ENCODE results near the gene IGSF11.
"Not testable (repeated sequence)": the region's sequence is repeated elsewhere in the genome, so short reads cannot be mapped to it uniquely, and the experiment has no call there.

The IGSF11 gene

DNA sequence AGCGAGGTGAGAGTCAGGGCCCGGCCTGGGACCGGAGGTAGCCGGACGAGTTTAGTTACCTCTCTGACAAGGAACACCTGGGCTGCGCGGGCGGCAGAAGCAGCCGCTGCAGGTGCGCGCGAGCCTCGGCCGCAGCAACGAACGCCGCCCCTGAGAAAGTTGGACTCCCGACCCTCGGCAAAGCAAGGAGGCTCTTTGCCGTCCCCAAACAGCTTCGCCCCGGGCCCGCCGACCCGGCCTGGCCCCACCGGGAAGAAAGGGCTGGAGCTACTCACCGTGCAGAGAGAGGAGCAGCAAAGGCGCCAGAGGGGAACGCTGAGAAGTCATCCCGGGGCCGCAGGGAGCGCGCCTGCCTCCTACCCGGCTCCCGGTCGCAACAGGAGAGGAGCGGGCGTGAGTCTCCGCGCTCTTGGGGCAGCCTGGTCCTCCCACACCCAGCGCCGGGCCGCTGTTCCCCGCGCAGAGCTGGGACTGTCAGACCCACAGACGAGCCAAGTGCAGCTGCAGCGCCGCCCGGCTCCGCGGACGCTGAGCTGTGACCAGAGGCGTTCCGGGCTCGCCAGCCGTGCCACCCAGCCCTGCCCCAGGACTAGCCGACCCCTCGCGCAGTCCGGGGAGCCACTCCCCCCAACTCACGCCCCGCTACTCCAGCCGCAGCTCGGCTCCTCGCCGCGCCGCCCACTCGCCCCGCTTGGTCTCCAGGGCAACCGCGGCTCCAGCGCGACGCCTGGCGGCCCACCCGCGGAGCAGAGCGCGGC, at the start of gene IGSF11:
IGSF11 (minus strand) TSS at position 591 of the 758 bp plus-strand sequence; CDS start at position 327, 264 bp downstream.
- DNase-seq (ENCODE audit: low read depth in 2 of 2): peak; percentile 50 to 57

DNA sequence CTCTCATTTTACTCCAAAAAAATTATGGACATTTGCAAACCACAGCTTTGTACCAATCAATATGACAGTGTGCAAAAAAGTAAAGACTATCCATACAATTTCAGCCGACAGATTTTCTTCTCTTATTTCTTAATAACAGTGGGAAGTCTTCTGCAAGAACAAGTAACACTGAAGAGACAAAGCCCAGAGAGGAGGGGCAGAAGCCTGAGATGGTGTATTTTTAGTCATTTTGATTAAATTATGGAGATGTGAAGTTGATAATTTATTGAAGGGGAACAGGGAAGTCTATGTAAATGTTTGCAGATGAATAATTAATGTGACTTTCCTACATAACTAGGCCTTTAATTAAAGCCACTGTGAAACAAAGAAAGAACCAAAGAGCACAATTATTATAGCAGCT, 45.7 kb upstream of the IGSF11 start:
- no peak for DNase-seq (ENCODE audit: low read depth in 2 of 2)

DNA sequence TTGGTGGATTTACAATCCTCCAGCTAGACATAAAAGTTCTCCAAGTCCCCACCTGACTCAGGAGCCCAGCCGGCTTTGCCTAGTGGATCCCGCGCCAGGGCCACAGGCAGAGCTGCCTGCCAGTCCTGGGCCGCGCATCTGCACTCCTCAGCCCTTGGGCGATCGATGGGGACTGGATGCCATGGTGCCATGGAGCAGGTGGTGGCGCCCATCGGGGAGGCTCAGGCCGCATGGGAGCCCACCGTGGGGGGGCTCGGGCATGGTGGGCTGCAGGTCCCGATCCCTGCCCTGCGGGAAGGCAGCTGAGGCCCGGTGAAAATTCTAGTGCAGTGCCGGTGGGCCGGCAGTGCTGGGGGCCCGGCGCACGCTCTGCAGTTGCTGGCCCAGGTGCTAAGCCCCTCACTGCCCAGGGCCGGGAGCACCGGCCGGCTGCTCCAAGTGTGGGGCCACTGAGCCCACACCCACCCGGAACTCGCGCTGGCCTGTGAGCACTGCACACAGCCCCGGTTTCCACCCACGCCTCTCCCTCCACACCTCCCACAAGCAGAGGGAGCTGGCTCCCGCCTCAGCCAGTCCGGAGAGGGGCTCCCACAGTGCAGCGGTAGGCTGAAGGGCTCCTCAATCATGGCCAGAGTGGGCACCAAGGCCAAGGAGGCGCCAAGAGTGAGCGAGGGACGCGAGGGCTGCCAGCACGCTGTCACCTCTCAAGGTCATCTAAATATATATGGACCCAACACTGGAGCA, 38.8 kb upstream of the IGSF11 start:
- no peak for DNase-seq (ENCODE audit: low read depth in 2 of 2)

DNA sequence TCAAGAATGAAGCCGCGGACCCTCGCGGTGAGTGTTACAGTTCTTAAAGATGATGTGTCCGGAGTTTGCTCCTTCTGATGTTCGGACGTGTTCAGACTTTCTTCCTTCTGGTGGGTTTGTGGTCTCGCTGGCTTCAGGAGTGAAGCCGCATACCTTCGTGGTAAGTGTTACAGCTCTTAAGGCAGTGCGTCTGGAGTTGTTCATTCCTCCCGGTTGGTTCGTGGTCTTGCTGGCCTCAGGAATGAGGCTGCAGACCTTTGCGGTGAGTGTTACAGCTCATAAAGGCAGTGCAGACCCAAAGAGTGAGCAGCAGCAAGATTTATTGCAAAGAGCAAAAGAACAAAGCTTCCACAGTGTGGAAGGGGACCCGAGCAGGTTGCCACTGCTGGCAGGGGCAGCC, 37.8 kb upstream of the IGSF11 start:
- not testable (repeated sequence) for DNase-seq (ENCODE audit: low read depth in 2 of 2)

DNA sequence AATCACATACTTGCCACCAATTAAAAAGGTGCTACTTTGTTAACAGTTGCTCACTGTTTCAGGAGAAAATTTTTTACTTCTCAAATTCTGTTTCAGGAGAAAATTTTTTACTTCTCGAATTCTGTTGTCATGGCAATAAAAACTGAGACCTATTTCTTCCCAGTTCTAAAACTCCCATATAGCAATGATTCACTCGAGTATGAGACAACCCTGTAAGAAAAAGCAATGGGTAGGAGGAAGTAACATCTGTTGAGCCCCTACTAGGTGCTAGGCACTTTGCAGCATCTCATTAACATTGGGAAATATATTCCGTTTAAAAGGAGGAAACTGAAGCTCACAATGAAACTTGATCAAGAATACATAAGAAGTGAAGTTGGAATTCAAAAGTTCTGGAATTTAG, 35.1 kb upstream of the IGSF11 start:
- no peak for DNase-seq (ENCODE audit: low read depth in 2 of 2)

GRCh38 chr3:119063471-119063870, 28.8 kb upstream of the IGSF11 start:
- DNase-seq (ENCODE audit: low read depth in 2 of 2): no peak

- no peak for DNase-seq (ENCODE audit: low read depth in 2 of 2)
Measured at GRCh38 chr3:119062892-119063291, 28.2 kb upstream of the IGSF11 start.

- DNase-seq (ENCODE audit: low read depth in 2 of 2): no peak
Measured at GRCh38 chr3:119044593-119044992, 9.9 kb upstream of the IGSF11 start.

DNA sequence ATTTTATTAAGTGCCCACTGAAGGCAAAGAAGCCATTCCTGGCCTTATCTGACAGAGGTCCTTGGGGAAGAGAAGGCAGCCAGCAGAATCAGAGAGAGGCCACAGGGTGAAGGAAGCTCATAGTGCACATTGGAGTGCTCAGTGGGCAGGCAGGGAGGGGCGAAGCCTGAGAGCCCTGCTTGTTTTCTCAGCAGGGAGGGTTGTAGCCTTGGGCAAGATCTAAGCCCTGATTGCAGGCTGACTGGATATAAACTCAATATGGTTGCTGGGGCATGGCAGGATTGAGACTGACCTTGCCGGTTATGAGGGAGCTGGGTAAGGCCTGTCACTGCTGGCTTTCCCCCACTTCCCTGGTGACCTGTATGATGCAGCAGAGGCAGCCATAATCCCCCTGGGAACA, 7.5 kb upstream of the IGSF11 start:
- no peak for DNase-seq (ENCODE audit: low read depth in 2 of 2)

GRCh38 chr3:119035014-119035346, 334 bp upstream of the IGSF11 start:
- DNase-seq (ENCODE audit: low read depth in 2 of 2): no peak

DNA sequence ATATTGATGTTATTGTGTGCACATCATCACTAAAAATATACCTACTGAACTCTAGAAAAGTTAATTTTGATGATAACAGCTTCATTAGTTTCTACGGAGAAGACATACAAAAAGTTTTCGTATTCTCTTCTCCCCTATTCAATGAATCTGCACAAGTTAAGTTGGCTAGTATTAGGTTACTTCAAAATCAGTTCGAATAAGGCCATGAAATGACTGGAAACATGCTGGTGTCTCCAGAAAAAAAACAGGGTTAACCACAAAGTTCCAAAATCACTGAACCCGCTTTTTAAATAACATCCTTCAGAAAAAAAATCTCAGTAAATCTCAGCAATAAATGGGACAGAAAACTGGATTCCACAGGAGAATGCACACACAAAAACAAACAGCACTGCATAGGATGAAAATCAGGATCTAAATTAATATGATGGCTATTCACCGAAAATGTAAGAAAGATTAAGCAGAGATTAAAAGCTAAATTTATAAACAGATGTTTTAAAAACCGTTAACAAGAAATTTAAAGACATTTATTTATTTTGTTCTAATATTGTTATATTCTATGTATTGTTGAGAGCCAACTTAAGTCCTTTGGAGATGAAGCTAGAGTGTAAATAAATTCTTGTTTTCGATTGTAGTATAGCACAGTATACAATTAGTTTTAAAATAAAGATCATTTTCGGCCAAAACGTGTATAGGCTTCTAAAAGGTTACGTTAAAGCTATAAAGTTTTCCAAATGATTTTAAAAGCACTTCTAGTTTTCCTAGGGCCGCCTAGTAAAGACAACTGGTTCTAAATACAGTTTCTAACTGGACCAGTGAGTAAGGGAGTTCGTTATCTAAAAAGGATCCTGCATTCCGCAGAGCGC, 1.0 kb downstream of the IGSF11 start:
- no peak for DNase-seq (ENCODE audit: low read depth in 2 of 2)

DNA sequence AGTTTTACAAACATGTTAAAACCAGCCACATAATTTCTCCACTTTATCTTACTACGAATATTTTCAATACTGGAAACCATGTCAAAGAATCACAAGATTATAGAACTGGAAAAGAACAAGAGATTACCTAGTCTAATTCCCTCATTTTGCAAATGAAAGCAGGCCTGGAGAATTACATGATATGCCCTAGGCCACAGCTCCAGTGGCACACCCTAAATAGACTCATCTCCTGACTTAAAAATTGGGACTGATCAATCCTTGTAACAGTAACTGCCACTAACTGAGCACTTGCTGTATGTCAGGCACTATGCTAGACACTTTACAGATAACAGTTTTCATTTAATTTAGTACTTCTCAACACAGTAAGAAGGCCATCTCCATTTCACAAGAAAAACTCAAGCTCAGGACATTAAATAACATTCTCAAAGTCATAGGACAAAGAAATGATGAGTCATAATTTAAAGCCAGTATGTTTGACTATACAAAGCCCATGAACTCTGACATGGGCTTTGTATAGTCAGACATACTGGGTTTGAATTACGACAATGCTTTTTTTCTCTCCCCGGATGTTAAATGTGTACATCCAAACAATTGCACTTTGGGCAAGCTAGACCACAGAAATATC, 9.4 kb downstream of the IGSF11 start:
- DNase-seq (ENCODE audit: low read depth in 2 of 2): no peak

DNA sequence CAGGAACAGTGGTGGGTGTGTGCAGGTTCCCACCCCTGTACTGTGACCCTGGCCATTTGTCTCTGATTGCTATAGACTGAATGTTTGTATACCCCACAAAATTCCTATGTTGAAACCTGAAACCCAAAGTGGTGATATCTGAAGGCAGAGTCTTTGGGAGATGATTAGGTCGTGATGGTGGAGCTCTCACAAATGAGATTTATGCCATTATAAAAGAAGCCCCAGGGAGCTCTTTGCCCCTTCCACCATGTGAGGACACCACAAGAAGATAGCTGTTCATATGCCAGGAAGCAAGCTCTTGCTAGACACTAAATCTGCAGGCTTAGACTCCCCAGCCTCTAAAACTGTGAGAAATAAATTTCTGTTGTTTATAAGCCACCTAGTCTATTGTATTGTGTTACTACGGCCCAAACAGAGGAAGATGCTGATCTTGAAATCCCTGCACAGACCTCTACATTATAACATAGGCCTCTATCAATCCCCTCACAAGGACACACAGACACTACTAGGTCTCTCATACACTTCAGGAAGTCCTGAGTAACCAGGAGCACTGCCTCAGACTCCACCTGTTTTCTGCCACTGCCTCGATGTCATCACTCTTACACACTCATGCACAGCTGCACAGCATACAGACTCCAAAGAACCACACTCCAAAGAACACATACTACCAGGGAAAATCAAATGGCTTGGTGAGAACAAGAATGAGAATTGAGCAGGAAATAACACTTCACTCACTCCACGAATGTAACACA, 14.7 kb downstream of the IGSF11 start:
- DNase-seq (ENCODE audit: low read depth in 2 of 2): no peak

DNA sequence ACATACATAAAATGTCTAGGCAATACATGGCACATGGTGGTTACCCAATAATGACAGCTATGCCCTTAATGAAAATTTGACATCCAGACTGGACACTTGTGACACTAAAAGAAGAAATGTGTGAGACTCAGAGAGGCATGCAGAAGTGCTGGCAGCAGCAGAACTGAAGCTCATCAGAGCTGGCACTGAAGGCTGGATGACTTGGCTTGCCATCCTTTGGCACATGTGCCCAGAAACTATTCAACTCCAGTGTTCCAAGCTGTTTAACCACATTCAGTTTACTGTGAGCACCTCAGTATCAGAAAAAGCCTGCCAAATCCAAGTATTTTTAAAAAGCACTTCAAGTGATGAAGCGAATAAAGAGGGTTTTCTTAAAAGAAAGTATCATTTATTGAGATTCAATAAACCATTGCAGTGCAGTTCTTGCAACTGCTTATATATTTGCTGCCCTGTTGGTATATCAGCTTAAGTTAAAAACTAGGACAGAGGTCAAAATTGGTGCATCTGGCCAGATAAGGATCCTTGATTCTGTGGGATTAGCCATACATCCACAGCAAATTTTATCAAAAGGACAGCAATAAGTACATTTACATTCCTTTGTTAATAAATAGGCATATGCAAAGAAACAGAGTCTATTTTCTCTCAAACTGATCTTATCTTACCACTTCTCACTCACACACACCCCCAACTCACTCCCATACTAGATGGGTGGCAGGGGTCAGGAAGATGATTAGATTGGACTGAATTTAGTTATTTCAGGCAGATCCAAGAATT, 15.8 kb downstream of the IGSF11 start:
- DNase-seq (ENCODE audit: low read depth in 2 of 2): no peak

DNA sequence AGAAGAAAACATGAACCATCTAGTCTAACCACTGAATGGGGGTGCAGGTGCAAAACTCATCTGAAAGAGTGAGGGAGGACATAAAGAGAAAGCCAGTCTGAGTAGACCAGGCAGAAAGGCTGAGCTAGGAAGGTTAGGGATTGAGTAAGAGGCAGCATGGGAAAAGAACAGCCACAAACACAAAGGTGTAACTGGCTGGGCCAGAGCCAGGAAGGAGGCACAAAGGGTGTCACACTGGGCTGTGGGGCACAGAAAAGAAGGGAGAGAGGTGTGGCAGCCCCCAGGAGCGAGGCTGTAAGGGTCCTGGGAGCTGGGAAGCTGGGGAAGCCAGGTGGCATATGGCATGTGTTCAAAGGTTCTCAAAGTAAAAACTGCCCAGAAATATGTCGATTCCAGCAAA, 18.7 kb downstream of the IGSF11 start:
- no peak for DNase-seq (ENCODE audit: low read depth in 2 of 2)

DNA sequence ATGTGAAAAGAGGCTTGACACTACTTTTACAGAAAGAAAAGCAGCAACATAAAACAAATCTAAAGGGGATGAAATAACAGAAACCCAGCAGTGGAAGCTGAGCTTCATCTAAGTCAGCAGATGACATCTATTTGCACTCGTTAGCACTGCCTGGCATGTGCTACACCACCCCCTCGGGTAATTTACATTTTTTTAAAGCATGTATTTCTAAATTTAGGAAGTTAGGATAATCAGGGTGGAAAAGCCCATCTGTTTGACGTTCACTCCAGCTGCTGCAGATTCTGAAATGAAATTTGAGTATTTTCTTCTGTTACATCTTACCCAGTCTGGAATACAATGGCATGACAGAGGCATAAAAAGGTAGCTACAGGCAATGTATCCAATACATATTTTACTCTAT, 20.7 kb downstream of the IGSF11 start:
- no peak for DNase-seq (ENCODE audit: low read depth in 2 of 2)

DNA sequence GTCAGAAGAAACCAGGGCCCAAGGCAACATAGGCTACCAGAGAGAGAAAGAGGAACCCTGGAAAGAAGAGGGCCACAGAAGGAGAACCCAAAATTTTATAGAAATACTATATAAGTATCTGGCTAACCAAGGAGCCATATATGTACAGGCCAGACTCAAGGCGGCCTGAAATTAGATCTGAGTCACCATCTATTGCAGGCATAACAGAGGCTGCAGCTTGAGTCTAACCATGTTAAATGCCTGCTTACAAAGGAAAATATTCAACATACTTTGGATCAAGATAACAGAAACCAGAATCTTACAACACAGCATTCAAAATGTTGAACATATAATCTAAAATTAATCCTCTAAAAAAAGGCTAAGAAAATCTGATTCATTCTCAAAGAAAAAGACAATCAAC, 23.1 kb downstream of the IGSF11 start:
- no peak for DNase-seq (ENCODE audit: low read depth in 2 of 2)

DNA sequence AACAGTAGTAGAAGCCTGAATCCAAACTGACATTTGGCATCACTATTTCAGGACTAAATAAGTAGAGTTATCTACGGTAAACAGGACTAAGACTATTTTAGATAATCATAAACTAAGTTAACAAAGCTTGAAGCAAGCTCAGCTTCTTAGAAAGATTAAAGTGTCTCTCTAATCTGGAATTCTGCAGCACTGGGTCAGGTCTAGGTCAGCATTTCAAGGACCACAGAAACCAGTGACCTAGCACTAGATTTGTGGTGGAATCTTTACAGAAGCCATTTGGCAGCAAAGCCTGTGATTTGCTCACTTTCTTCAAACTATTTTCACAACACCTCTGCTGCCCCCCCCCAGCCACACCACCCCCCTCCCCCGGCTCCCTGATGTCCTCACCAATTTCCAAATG, 37.5 kb downstream of the IGSF11 start:
- no peak for DNase-seq (ENCODE audit: low read depth in 2 of 2)

GRCh38 chr3:118991775-118992174, 42.9 kb downstream of the IGSF11 start:
- DNase-seq (ENCODE audit: low read depth in 2 of 2): no peak

DNA sequence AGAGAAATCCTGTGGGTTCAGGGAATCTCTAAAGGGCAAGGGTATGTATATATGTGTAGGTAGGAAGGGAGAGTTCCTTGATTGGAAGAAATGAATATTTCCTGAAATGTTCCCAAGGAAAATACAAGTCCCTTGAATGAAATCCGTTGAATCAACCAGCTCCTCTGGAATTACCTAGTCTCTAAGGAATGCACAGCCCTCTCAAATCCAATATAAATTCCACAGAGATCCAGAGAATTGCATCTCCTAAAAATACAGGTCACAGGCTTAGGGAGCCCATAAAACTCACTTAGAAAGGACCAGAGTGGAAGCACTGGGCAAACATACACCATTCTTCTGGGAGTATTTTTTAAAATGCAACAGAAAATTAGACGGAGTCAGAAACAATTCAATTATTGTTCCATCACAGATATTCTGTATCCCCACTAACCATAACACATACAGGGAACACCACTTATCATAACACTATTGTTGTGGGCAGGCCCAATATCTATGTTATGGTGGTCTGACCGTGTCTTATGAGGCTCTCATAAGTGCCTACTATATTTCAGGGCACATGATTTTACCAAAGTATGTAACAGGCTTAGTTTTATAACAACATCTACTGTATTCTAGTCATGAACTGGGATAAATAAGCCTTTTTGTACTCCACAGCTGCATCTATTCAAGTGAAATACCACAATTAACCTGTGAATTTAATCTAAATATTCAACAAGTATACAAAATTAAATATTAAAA, 43.7 kb downstream of the IGSF11 start:
- no peak for DNase-seq (ENCODE audit: low read depth in 2 of 2)
